Smooth muscle cell of the umbilical artery (primary cell): ENCODE measurements around the gene CTNNA2. TPM values are rescaled to one million over a fixed set of nuclear protein-coding genes. Genes with fewer than 3 reads are reported as not detected.

Experiments used
- total RNA-seq: library from RNA; depleted of rRNA; stranded (reverse); fragments of >200 nt; gene quantifications from 2 replicates; pipeline ENCODE4 v1.2.3, GENCODE V29; 2014

Gene CTNNA2
- 0.05 TPM in 1 of 2 replicates, not detected in the other for total RNA-seq

DNA sequence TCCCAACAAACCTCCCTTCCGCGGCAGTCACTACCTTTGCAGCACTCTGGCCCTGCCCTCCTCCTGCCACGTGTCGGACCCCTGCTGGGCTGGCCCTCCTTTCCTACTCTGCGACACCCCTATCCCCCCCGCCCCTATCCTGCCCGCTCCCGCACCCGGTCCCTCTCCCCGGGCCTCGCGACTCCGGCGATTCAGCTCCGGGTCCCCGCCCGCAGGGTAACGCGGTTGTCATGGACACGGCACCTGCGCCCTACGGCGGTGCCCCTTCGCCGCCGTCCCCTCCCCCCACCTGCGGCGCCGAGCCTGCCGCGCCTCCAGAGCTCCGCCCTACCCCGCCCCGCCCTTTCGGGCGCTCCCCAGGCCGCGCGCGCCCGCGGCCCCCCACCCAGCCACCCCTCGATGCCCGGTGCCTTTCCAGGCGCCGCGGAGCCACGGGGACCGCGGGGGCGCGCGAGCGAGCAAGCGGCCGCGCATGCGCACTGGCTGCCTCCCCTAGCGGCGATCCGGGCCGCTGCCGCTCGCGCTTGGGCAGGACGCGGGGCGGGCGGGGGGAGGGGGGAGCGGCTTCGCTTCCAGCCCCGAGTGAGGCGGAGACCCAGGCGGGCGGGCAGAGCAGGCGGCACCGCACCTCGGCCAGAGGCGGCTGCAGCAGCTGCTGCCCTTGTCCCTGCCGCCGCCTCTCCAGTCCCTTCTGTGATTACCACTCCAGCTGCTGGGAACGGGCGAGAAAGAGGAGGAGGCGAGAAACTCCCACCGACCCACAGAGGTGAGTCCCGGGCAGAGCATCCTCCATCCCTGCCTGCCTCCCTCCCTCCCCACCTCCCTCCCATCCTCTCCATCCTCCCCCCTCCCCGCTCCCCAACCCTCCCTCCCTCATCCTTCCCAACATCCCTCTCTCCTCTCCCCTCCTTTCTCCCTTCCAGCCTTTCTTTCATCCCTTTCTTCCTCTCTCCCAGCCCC is at the start of gene CTNNA2:
TSS of gene CTNNA2 (plus strand) at position 610 of the 960 bp plus-strand sequence.

DNA sequence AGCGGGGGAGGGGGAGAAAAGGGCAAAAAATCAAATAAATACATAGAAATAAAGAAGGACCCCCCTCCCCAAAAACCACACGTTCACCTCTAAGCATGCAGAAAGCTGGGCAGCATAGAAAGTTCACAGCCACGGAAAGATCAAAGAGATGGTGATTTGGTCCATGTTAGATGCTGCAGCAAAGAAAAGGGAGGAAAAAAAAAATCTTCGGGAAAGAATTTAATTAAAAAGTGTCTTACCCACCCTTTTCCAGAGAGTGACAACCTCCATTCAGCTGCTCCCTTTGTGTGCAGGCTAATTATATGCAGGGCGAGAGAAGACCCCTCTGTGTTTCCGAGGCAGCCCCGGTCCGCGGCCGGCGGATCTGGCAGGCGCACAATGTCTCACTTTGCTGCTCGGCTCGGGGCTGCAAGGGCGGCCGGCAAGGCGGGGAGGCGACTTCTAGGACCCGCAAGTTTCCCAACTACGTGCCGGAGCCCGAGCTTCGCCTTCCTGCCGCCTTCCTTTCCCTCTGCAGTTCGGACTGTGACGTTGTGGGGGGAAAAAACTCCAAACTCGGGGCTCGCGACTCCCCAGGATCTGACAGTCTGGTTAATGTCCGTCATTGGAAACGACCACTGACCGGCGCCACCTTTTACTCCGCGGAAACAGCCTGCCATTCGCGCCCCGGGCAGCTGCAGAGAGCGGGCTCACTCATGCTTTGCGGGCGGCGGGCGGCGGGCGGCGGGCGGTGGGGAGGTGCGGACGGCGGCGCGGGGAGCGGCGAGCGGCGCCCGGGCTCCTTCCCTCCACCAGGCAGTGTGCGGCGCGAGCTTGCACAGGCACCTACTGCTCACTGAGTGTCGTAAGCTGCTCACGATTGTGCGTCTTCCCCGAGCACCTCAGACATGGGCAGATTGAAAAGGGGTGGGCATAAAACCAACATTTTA is 791.3 kb downstream of the CTNNA2 start, which contains the start of gene LRRTM1:
TSS of gene LRRTM1 (minus strand) at position 844 of the 929 bp plus-strand sequence. CDS start 933 bp downstream, outside the sequence.

